Measurements from ENCODE around the gene FHIT.
"Not testable (repeated sequence)": the region's sequence is repeated elsewhere in the genome, so short reads cannot be mapped to it uniquely, and the experiment has no call there.

The FHIT gene

GRCh38 chr3:60920519-60920918 is 330.7 kb downstream of the FHIT start:
- no peak for DNase-seq (ENCODE audit: low spot score)

GRCh38 chr3:60919296-60919695 is 332.0 kb downstream of the FHIT start:
- no peak for DNase-seq (ENCODE audit: low spot score)

DNA sequence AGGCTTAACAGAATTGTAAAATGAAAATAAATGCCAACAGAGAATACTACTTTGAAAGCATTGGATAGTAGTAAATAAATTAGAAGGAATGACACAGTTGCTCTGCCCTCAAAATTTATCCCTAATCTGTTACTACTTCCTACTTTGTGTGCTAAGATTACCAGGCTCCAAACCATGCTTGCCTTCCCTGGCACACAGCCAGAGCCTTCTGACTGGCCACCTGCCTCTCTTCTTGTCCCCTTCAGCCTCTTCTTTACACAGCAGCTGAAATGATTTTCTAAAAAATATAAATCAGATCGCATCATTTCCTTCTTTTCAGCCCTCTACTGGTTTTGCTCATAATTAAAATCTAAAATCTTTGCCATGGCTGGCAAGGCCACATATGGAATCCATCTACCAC is 334.1 kb downstream of the FHIT start:
- no peak for DNase-seq (ENCODE audit: low spot score)

DNA sequence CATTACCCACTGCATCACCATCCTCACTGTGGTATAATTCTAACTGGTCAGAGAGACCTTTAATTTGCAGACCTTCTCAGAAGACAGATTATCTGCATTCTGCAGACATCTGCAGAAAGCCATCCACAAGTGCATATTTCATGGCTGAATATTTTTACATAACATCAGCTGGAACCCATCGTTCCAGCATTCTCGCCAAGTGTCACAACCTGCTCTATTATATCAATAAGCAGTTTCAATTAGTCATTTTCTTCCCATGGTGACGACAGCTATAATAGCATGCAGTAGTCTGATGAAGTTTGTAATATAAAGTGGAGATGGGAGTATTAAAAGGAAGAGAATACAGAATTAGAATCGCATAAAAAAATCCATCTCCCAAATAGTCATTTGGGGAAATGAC is 334.7 kb downstream of the FHIT start:
- no peak for DNase-seq (ENCODE audit: low spot score)

GRCh38 chr3:60913474-60913873 is 337.8 kb downstream of the FHIT start:
- no peak for DNase-seq (ENCODE audit: low spot score)

- no peak for DNase-seq (ENCODE audit: low spot score)
These were observed 338.4 kb downstream of the FHIT start for GRCh38 chr3:60912876-60913275.

- DNase-seq (ENCODE audit: low spot score) = no peak
These were observed 339.1 kb downstream of the FHIT start for GRCh38 chr3:60912142-60912541.

DNA sequence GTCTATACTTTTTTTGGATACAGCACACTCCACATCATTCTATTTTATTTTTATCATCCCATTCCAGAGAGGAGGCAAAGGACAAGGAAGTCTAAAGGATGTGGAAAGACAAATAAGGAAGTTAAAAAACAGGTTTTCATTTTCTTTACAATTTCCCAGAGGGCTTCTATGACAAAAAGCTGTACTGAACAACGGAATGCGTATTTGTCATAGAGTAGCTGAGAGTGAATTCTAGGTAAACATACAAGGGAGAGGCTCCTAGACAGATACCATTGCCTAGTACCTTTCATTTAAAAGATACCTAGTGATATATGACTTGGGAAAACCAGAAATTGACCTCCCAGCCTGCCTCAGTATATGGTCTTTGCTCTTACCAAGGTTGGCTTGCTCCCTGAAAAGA is 341.7 kb downstream of the FHIT start:
- no peak for DNase-seq (ENCODE audit: low spot score)

DNA sequence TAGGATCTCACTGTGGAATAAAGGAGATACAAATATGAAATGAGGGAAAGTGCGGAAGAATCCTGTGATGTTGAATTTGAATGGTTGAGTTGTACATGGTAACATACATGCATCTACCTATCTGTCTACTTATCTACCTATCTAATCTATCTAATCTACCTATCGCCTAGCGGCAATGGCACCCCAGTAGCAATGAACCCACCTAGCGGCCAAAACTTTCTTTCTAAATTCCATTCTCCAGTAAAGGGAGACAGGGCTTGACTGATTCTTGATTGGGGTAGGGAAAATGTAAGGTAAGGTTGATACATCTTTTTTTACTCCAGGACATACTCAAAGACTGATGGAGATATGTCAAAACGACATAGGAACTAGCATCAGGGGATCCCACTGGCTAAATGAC is 345.0 kb downstream of the FHIT start:
- DNase-seq (ENCODE audit: low spot score) = no peak

DNA sequence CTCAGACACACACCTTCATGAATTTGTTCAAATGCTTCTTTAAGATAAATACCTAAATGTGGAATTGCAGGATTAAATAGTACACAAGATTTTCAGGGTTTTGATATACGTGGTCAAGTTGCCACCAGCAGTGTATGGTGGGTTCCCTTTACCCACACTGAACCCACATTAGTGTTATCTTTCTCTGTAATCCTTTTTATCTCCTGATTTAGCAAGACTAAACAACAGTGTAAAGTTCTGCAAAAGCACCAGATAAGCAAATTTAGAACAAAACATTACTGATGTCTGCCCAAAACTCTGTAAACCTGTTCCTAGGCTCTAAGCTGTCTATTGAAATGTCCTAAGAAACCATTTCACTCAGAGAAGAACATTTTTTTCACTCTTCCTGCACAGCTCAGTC is 352.9 kb downstream of the FHIT start:
- no peak for DNase-seq (ENCODE audit: low spot score)

DNA sequence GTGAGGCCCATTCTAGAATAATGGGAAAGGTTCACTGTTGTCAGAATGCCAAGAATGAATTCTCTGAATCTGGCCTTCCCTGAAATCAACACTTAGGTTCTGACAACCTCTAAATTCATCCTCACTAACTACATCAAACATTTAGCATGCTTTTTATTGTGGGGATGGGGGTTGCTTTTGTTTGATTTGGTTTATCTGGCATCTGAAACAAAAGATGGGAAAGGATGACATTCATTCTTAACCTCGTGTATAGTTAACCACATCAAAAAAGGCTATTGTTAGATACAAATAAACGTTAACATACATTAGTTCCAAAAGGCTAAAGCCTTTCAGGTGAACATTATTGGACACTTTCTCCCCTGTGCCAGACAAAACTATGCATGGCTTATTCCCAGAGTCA is 357.3 kb downstream of the FHIT start:
- no peak for DNase-seq (ENCODE audit: low spot score)

GRCh38 chr3:60890226-60890625 is 361.0 kb downstream of the FHIT start:
- DNase-seq (ENCODE audit: low spot score) = no peak

DNA sequence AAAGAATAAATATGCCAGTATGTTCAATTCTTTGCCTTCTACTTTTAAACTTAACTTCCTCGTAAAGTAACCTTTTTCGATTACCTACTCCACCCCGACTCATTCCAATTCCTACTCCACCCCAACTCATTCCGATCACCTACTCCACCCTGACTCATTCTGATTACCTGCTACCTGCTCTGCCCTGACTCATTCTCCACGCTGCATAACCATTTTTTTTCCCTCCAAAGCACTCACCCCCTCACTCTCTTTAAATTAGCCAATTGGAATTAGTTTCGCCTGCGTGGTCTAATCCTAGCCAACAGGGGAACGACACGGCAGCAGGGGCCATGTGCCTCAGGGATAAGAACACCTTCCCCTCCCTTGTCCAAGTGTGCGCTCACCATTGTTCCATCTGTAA is 362.3 kb downstream of the FHIT start:
- not testable (repeated sequence) for DNase-seq (ENCODE audit: low spot score)

DNA sequence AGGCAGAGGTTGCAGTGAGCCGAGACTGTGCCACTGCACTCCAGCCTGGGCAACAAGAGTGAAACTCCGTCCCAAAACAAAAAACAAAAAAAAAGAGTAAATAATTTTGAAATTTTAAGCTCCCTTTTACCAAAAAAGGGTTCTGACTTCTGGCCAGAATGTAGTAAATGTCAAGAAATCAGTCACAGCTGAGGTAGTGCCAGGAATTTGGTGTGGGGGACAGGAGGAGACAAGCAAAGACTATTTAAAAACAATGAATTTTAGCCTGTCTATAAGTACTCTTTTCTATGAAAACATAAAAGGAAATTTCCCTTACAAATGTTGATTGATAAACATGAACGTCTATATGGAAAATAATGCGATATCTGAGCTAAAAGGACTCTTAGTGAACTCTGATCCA is 363.7 kb downstream of the FHIT start:
- no peak for DNase-seq (ENCODE audit: low spot score)

DNA sequence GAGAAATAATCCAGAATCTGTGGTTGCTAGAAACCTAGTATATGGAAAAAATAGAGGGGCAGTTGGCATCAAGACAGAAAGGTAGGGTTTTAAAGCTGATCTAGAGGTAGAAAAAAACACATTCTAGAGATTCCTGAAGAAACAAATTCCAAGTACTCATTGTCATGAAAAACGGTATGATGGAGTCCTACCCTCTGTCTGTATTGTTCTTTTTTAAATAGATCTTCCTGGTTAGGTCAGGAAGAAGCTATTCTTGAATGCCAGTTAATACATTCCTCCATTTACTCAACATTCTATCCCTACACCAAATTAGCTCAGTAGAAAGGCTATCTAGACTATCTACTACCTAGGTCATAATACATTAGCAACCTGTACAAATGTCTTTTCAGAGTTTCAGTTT is 364.7 kb downstream of the FHIT start:
- no peak for DNase-seq (ENCODE audit: low spot score)

DNA sequence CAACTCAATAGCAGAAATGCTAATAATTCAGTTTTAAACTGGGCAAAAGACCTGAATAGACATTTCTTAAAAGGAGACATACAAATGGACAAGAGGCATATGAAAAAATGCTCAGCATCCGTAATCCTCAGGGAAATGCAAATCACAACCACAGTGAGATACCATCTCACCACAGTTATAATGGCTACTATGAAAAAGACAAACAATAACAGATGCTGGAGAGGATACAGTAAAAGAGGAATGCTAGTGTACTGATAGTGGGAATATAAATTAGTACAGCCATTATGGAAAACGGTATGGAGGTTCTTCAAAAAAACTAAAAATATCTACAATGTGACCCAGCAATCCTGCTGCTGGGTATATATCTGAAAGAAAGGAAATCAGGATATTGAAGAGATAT is 367.2 kb downstream of the FHIT start:
- no peak for DNase-seq (ENCODE audit: low spot score)

DNA sequence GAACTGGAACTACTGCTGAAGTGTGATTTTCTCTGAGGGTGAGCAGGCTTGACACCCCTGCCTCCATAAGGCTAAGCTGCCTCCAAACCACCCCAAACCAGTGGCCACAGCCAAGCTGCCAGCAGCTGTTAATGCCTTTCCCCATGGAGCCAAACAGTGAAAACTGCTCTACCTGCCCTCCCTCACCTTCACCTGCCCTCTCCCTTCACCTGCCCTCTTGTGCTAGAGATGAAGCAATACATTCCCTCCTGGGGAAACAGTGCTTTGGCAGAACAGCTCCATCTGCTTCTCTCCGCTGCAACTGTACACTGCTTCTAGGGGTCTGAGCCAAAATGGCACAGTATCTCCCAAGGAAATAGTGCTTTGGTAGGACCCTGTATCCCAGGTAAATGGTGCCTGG is 374.1 kb downstream of the FHIT start:
- DNase-seq (ENCODE audit: low spot score) = no peak

DNA sequence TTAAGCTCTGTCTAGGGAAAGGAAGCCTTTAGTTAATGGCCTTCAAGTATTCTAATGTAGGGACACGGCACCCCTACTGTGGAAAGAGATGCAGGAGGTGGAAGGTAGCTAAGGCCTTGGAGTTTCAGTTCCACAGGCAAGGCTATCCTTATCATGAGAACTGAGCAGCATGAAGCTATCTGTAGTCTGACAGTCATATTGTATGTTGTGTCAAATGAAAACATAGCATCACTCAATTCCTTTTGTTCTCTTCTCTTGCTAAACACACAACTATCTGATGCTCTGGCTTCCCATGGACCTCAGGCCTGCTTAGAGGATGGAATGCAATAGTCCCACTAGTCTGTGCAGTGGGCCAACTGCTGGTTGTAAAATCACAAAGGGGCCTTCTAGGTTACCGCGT is 380.9 kb downstream of the FHIT start:
- no peak for DNase-seq (ENCODE audit: low spot score)

GRCh38 chr3:60867200-60867599 is 384.1 kb downstream of the FHIT start:
- DNase-seq (ENCODE audit: low spot score) = no peak

GRCh38 chr3:60856257-60857046 is 394.8 kb downstream of the FHIT start:
- no peak for DNase-seq (ENCODE audit: low spot score)

GRCh38 chr3:60855250-60855649 is 396.0 kb downstream of the FHIT start:
- DNase-seq (ENCODE audit: low spot score) = no peak

GRCh38 chr3:60854791-60855190 is 396.5 kb downstream of the FHIT start:
- DNase-seq (ENCODE audit: low spot score) = no peak

DNA sequence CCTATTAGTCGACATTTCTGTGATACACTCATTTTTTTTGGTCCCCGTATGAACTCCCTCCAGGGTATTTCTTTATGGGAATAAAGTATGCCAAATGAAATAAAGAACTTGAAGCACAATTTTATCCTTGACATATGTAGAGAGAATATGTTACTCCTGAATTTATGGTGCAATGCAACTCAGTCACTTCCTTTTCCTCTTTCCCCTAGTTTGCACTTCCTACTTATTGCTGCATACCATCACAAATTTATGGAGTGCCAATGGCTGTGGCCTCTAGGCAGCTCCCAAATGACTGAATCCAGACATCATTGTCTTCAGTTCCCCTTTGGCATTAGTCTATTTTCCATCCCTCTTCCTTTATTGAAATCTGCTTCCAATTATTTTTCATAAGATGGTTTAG is 403.5 kb downstream of the FHIT start:
- no peak for DNase-seq (ENCODE audit: low spot score)

DNA sequence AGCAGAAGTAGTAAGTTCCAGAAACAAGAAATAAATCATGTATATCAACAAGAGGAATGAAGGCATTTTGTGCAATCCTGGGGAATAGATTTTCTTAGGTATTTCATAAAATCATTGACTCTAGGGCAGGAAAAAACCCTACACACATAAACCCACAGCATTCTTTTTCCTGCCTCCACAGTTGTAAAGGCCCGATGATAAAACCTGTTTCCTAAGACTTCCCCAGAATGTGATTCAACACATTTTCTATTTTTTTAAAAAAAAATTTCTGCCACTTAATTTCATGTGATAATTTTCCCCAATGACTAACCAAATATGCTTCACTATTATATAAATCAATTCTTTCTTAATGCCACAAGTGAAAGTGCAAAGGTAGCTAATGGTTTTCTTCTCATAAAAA is 407.0 kb downstream of the FHIT start:
- no peak for DNase-seq (ENCODE audit: low spot score)

DNA sequence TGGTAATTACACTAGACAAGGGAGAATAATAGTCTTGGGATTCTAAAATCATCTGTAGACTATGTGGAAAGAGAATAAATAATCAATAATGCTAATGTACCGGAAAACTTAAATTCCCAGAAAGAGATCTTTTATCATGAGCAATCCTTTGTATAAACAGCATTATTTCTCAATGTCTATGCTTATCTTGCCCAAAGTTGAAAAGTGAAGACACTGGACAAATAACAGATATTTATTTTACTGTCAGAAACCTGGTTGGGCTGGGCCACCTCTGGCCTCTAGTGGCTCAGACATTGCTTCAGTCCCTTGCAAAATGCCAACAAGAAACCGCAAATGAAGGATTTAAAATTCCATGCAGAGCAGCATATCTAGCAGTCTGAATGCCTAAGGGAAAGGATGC is 409.9 kb downstream of the FHIT start:
- DNase-seq (ENCODE audit: low spot score) = no peak

Measured in globus pallidus (tissue), 1 donor.